ENCODE data around the gene KCNAB1.

GRCh38 chr3:156183396-156183795, 63.0 kb downstream of the KCNAB1 start:
- TF ChIP-seq EZH2 (IDR thresholded peaks at IDR 0.05; ENCODE audit: borderline replicate concordance): no peak
- no peak for TF ChIP-seq CTCF (IDR thresholded peaks at IDR 0.05; ENCODE audit: poor library complexity)
- TF ChIP-seq EZH2phosphoT487 (IDR thresholded peaks at IDR 0.05; ENCODE audit: low read depth, severe bottlenecking, unreplicated experiment): no peak

Measured in hepatocyte (in vitro differentiated cells).